ENCODE data around the gene DTX4. TPM values are rescaled to one million over a fixed set of nuclear protein-coding genes. Genes with fewer than 3 reads are reported as not detected.

DTX4 gene
- polyA plus RNA-seq, 3 donors = 5.2 to 41.4 (median 7.0) TPM

DNA sequence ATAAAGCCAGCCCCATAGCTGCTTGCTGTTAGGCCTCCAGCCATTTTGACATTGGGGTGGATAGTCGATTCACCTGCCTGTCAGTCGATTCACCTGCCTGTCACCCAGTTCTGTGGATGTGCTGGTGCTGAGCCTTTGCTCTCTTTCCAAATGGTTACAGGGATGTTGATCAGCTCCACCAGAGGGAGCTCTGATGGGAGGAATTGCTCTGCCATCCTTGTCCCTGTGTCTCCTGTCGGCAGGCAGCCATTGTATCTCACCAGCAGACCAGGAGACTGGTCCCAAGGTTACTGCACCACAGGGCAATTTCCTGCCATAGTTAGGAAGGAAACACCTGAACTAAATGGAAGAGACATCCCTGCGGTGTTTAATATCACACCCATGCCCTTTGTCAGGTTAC, 34.7 kb downstream of the DTX4 start:
- no peak overlapping the region for H3K27ac ChIP-seq (ENCODE audit: low read depth, low read length)
- WGBS, 3 donors = 60 to 72% (median 67%) methylated on average over 4 of the region's 4 CpGs

- H3K27ac ChIP-seq (ENCODE audit: low read depth, low read length) = no peak overlapping the region
- 3 to 10% (median 9%) methylated on average over 5 of the region's 5 CpGs for WGBS, 3 donors
These were observed 36.1 kb downstream of the DTX4 start for GRCh38 chr11:59207988-59208451.

DNA sequence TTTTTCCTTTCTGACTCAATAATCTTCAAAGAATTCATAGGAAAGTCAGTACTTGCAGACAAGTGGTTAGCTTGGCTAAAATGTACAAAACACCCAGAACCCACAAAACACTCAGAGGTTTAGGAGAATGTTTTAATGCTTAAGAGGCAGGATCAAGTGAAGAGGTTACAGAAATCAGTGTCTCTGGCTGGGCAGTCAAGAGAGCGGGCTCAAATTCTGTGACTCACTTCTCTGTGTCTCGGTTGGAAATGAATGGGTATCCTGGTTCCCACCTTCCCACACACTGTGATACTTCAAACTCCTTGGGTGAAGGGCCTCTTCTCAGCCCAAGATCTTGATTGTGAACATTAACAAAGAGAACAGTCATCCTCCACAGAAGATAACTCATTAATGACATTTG, 37.0 kb downstream of the DTX4 start:
- 74 to 86% (median 78%) methylated on average over 2 of the region's 2 CpGs for WGBS, 3 donors
- no peak overlapping the region for H3K27ac ChIP-seq (ENCODE audit: low read depth, low read length)

DNA sequence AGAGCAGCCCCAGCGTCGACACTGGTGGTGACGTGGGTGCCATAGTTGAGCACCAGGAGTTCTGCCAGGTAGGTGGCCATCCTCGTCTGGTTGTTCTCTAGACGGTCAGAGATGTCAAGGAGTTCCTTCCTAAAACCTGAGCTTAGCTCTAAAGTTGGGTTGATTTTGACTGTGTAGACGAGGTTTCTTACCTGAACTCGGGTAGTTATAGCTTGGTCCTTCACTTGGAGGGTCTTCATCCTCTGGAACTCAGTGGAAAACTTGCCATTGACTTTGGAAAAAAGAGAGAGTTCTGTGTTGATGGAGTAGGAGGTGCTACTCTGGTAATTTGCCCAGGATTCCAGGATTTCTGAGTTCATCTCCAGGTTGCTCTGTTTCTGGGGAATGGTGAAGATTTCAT, 40.3 kb downstream of the DTX4 start:
- WGBS, 3 donors = 72 to 91% (median 88%) methylated on average over 7 of the region's 7 CpGs
- H3K27ac ChIP-seq (ENCODE audit: low read depth, low read length) = no peak overlapping the region

DNA sequence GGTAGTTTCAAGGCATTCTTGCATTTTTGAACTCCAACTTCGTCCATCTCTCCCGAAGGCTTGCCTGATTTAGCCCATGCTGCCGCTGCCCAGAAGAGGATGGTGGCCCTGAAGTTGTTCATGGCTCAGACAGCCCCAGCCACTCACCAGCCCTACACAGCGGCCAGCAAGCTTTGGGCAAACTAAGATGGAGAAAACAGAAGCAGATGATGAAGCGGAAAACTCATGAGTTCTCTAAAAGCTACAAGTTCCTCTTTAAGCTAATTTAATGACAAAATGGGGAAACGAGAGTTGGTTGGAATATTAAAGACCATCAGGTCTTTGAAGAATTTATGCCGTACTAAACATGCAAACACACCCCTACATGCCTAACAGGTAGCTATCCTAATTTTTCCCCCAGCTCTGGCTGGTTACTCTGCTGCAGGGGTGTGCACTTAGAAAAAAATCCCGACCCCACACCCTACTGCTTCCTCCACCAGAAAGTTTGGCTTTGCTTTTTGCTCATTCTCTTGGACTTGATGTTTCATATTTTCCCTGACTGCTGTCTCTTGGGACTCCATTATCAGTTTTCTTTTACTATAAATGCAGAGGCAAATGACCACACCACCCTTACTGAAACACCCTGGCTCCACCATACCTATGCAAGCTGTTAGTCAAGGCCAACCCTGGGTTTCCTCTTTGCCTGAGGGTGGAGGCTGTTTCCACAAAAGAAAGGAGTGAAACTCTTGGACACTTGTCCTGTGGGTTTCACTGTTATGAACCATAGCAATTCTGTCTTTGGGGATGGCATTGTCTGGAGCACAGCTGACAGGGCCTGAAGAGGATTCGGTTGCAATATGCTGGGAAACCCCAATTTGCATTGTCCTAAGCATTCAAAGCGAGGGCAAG, 41.1 kb downstream of the DTX4 start, which contains the start of gene MPEG1:
Gene MPEG1 (minus strand): TSS at position 184 of the 888 bp plus-strand sequence. CDS start 62 bp downstream, at position 122.
- H3K27ac ChIP-seq (ENCODE audit: low read depth, low read length) = no peak within 1 kb of the TSS
- 76 to 78% (median 78%) methylated on average over 10 of the region's 10 CpGs for WGBS, 3 donors

GRCh38 chr11:59214141-59214893, 42.4 kb downstream of the DTX4 start:
- WGBS, 3 donors = 75 to 92% (median 87%) methylated on average over 2 of the region's 2 CpGs
- no peak overlapping the region for H3K27ac ChIP-seq (ENCODE audit: low read depth, low read length)

DNA sequence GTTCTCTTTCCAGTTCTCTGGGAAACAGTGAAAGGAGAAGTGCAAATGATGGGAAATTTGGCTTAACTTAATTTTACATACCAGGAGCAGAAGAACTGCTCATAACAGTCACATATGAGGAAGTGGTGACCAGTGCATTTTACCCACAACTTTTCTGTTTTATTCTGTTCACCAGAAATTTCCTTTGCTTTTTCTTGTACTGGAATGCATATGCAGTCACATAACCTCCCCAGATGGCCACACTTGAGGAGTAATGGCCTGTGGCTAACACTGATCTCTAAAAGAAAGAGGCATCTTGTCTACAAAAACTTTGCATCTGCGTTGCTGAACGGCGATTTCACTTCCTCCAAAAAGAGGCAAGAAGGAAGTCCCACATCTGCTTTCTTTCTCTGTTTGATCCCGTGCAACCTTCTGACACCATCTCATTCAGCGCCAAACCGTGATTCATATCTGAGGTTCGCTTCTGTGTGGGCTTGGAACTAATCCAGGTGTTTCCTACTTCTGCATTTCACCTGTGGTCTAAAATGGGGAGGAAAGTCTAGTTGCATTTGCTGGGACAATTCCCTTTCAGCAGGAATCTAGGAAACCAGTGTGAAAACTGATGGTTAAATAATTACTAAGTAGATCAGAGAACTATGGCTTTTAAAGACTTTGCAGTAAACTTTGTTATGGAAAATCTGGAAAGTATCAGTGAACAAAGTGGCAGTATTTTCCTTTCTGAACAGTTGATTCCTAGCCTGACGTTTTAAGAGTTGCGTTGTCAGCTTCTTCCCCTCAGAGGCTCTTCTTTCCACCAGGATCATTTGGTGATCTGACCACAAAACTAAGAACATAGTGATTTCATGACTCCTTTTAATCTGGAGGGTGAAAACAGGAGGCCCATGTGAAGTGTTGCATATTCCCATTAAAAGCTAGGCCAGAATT, 45.0 kb downstream of the DTX4 start:
- WGBS, 3 donors = 13 to 55% (median 16%) methylated on average over 9 of the region's 9 CpGs

DNA sequence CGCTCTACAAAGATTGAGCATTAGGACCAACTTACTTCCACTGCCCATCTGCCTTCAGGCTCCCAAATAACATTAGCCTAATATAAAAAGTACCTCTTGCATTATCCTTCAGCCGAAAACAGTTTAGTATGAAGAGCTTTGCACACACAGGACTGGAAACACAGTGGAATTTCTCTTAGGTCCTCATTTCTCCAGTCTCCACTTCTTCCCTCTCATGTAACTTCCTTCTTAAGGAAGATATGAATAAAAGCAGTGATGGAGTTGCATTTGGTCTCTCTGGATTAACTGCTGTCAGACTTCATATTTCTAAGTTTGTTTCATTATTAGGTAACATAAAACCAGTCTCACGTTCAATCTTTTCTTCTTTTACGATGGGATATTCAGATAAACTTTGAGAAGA, 46.4 kb downstream of the DTX4 start:
- H3K27ac ChIP-seq (ENCODE audit: low read depth, low read length) = no peak overlapping the region
- 83 to 93% (median 93%) methylated on average over 4 of the region's 4 CpGs for WGBS, 3 donors

More for the DNA sequence above, 45.0 kb downstream of the DTX4 start:
- H3K27ac ChIP-seq (ENCODE audit: low read depth, low read length) = no peak overlapping the region

DNA sequence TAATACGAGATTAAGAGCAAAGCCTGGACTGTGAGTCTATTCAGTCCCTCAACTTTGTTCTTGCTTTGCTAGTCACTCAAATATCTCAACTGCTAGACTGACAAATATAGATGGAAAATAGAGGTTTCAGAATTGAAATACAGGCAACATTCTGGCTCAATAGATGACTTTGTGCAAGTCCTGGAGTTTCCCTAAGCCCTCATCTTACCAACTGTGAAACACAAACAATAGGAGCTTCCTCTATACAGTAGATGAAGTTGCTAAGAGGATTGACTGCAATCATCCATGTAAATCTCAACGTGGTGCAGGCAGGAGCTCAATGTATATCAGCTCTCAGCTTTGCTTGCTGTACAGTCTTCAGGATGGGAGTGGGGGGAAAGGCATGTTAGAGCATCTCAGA, 47.0 kb downstream of the DTX4 start:
- WGBS, 3 donors = 54 to 72% (median 64%) methylated on average over 2 of the region's 2 CpGs
- no peak overlapping the region for H3K27ac ChIP-seq (ENCODE audit: low read depth, low read length)

DNA sequence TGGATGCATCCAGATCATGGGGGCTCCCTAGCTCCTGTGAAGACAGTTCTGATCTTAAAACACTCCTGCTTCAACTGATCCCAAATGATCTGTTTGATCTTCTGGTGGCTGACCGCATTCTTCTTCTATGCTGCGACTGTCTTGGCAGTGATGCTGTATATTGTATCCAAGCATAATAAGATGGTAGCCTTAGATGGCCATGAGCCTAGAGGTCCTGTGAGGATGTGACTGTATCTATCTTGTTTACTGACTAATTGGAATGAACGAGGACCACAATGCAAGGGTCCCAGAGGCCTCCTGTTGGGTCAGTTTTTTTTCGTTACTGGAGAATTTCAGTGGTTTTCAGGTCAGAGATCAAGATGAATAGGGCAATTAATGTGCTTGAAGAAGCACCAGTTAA, 47.9 kb downstream of the DTX4 start:
- 76 to 78% (median 78%) methylated on average over 4 of the region's 4 CpGs for WGBS, 3 donors
- H3K27ac ChIP-seq (ENCODE audit: low read depth, low read length) = no peak overlapping the region

DNA sequence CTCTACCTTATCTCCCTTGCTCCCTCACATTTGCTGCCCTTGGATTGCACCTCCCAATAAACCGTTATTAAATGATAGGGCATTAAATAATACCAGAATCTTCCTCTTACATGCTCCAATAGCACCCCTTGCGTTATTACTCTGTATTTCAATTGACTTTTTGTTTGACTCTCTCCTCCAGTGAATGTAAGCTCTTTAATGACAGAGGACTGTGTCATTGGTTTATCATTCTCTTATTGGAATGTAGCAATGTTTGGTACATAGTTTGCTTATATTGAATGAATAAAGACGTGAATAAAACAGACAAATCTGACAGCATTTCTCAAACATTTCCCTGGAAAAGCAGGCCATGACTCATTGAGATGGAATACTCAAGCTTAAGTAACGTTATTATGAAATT, 49.5 kb downstream of the DTX4 start:
- 64 to 71% (median 69%) methylated on average over 4 of the region's 4 CpGs for WGBS, 3 donors
- no peak overlapping the region for H3K27ac ChIP-seq (ENCODE audit: low read depth, low read length)

- H3K27ac ChIP-seq (ENCODE audit: low read depth, low read length) = peak overlapping the region; percentile 10
- 53 to 78% (median 56%) methylated on average over 2 of the region's 2 CpGs for WGBS, 3 donors
These were observed 50.6 kb downstream of the DTX4 start for GRCh38 chr11:59222464-59223060.

GRCh38 chr11:59223177-59223576, 51.2 kb downstream of the DTX4 start:
- 93 to 96% (median 95%) methylated on average over 1 of the region's 1 CpG for WGBS, 3 donors
- no peak overlapping the region for H3K27ac ChIP-seq (ENCODE audit: low read depth, low read length)

DNA sequence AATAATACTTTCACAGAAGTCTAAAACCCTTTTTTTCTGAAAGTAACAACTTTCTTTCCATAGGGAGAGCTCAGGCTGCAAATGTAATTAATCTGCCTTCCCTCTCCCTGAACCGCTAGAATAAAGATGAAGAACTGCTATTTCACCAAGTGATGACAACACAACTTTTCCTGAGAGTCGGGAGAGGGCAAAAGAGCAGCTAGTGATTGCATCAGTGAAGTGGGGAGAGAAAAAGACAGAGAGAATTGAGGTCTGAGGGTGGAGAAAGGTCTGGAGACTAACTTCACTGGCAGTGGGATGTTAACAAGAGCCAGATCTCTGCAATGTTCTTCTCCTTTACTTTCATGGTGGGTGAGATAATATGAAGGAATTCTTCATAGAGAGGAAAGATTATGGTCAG, 51.7 kb downstream of the DTX4 start:
- H3K27ac ChIP-seq (ENCODE audit: low read depth, low read length) = no peak overlapping the region
- 26 to 74% (median 36%) methylated on average over 2 of the region's 2 CpGs for WGBS, 3 donors

DNA sequence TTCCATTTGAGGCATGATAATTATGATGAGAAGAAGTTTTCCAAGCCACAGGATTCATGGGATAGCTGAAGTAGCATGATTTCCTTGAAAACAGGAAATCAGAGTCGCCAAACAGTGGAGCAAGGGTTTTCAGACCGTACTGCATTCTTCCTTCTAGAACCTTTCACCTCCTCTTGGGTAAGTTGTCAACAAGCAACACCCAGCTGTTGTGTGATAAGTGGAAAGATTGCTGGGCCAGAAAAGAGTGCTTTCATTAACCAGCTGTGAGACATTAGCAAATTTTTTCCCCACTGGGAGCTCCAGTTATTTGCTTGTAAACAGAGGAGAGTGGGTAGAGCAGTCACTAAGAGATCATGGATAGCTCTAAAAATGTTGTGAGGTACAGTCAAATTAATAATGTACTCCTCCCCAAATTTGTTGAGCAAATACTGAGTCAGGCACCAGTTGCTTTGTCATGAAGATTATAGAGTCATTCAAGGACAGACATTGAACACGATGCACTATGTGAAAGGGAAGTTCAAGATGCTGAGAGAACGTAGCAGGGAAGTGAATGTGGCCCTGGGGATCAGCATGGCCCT, 52.5 kb downstream of the DTX4 start:
- WGBS, 3 donors = 7 to 43% (median 12%) methylated on average over 4 of the region's 4 CpGs
- no peak overlapping the region for H3K27ac ChIP-seq (ENCODE audit: low read depth, low read length)

- no peak overlapping the region for H3K27ac ChIP-seq (ENCODE audit: low read depth, low read length)
- 69 to 91% (median 85%) methylated on average over 1 of the region's 1 CpG for WGBS, 3 donors
These were observed 53.1 kb downstream of the DTX4 start for GRCh38 chr11:59225017-59225416.

DNA sequence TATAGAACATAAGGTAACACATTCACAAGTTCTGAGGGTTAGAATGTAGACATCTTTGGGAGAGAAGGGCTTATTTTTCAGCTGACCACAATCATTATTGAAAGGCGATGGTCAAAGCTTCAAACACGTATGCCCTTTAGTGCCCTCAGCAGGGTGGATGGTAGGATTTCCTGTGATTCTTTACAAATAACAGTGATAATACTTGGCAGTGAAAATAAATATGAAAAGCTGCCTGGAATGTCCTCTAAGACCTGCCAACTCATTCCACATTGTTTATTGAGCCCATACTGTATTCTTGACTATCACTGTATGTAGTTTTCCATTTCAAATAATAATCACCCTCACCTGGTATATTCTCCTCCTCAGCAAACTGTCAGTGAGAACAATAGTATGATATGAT, 54.5 kb downstream of the DTX4 start:
- no peak overlapping the region for H3K27ac ChIP-seq (ENCODE audit: low read depth, low read length)
- 60 to 72% (median 72%) methylated on average over 2 of the region's 2 CpGs for WGBS, 3 donors

GRCh38 chr11:59240322-59240721, 68.4 kb downstream of the DTX4 start:
- no peak overlapping the region for H3K27ac ChIP-seq (ENCODE audit: low read depth, low read length)
